NCI-H187 (cell line): ENCODE data around the gene CYP21A2.

ENCODE experiments used
- DNase-seq, 2 experiments: peaks; one replicate each; lab custom pipeline; 2025; lab: John Stamatoyannopoulos, UW

CYP21A2 gene

GRCh38 chr6:32083812-32084768 is 45.9 kb downstream of the CYP21A2 start:
- no peak for DNase-seq

GRCh38 chr6:32084780-32085179 is 46.6 kb downstream of the CYP21A2 start:
- no peak for DNase-seq

- DNase-seq: no peak
Measured at GRCh38 chr6:32085759-32086459, 47.7 kb downstream of the CYP21A2 start.

- no peak for DNase-seq
Measured at GRCh38 chr6:32086661-32087573, 48.7 kb downstream of the CYP21A2 start.

GRCh38 chr6:32087574-32088486 is 49.6 kb downstream of the CYP21A2 start:
- DNase-seq: no peak

- DNase-seq: no peak
Measured at GRCh38 chr6:32088487-32089049, 50.4 kb downstream of the CYP21A2 start.

- DNase-seq: no peak
Measured at GRCh38 chr6:32089082-32089828, 51.0 kb downstream of the CYP21A2 start.
